Osteoblast (primary cell): ENCODE results near the gene XYLT2. TPM values are rescaled to one million over a fixed set of nuclear protein-coding genes. Genes with fewer than 3 reads are reported as not detected.
"Not testable (repeated sequence)": the region's sequence is repeated elsewhere in the genome, so short reads cannot be mapped to it uniquely, and the experiment has no call there.

ENCODE experiments used
- DNase-seq: peaks from one replicate; pipeline ENCODE4 v3.0.0; 2011; ENCODE audit warnings: low spot score, mixed read lengths; ENCODE audit not compliant: insufficient read length; ENCODE audit errors: missing footprints
- H2AFZ ChIP-seq: 2 replicates; pipeline ENCODE4 v1.6.0; 2011; ENCODE audit warnings: mild to moderate bottlenecking, low read length
- H3K27ac ChIP-seq: 2 replicates; pipeline ENCODE4 v1.5.1; 2011; ENCODE audit warnings: mild to moderate bottlenecking, low read depth, low read length, moderate library complexity
- H3K27me3 ChIP-seq: 2 replicates; pipeline ENCODE4 v1.6.0; 2012; ENCODE audit warnings: mild to moderate bottlenecking, control low read depth, inconsistent platforms, low read length, moderate library complexity; ENCODE audit not compliant: insufficient read depth
- H3K36me3 ChIP-seq: 2 replicates; pipeline ENCODE4 v1.5.1; 2011; ENCODE audit warnings: mild to moderate bottlenecking, low read length, control low read depth, moderate library complexity; ENCODE audit not compliant: insufficient read depth
- H3K4me1 ChIP-seq: 2 replicates; pipeline ENCODE4 v1.5.1; 2011; ENCODE audit warnings: mild to moderate bottlenecking, low read length, control low read depth, moderate library complexity; ENCODE audit not compliant: insufficient read depth
- H3K4me2 ChIP-seq: 2 replicates; pipeline ENCODE4 v1.6.0; 2011; ENCODE audit warnings: mild to moderate bottlenecking, low read length; ENCODE audit not compliant: insufficient read depth
- H3K4me3 ChIP-seq: fragments of 200-600 bp; sonication (generic); 3 replicates; pipeline ENCODE4 v1.5.1; 2012; ENCODE audit warnings: mild to moderate bottlenecking, low read length, inconsistent platforms; ENCODE audit not compliant: insufficient read depth
- H3K79me2 ChIP-seq: 2 replicates; pipeline ENCODE4 v1.6.0; 2012; ENCODE audit warnings: mild to moderate bottlenecking, low read length, control low read depth, inconsistent platforms; ENCODE audit not compliant: insufficient read depth
- H3K9me3 ChIP-seq: 2 replicates; pipeline ENCODE4 v1.5.1; 2011; ENCODE audit warnings: low read depth, low read length, control low read depth
- H4K20me1 ChIP-seq: 2 replicates; pipeline ENCODE4 v1.6.0; 2012; ENCODE audit warnings: mild to moderate bottlenecking, low read length, control low read depth; ENCODE audit not compliant: insufficient read depth
- CTCF ChIP-seq: IDR thresholded peaks from 2 replicates; pipeline ENCODE4 v1.5.1; 2011; ENCODE audit warnings: mild to moderate bottlenecking, low read depth, low read length, moderate library complexity; ENCODE audit errors: extremely low read depth
- total RNA-seq: library from RNA; depleted of rRNA; stranded (reverse); fragments of >200 nt; gene quantifications from 2 replicates; pipeline ENCODE4 v1.2.3, GENCODE V29; 2012

XYLT2 gene
- total RNA-seq, 1 donor: 40.5 TPM

GRCh38 chr17:50333291-50334057, 12.5 kb upstream of the XYLT2 start:
- not testable (repeated sequence) for H3K36me3 ChIP-seq, H3K79me2 ChIP-seq, H2AFZ ChIP-seq, H4K20me1 ChIP-seq, H3K9me3 ChIP-seq, DNase-seq, H3K4me3 ChIP-seq, H3K27ac ChIP-seq, H3K27me3 ChIP-seq
- peak; percentile 15 for TF ChIP-seq CTCF
- Histone ChIP-seq H3K4me1 (peaks cover 21% of the 10 kb centered on the region), H3K4me2 (peak overlapping the region; percentile 29)

- Histone ChIP-seq H2AFZ (no peak overlapping the region), H3K9me3 (no peaks in the 10 kb centered on the region), H3K4me3 (no peak overlapping the region), H3K27ac (no peak overlapping the region), H3K36me3 (no peaks in the 10 kb centered on the region), H3K79me2 (no peaks in the 10 kb centered on the region), H3K4me1 (peaks cover 5% of the 10 kb centered on the region), H4K20me1 (no peaks in the 10 kb centered on the region), H3K27me3 (no peaks in the 10 kb centered on the region), H3K4me2 (no peak overlapping the region)
- TF ChIP-seq CTCF: no peak
- no peak for DNase-seq
Measured at GRCh38 chr17:50337956-50338355, 8.0 kb upstream of the XYLT2 start.

- DNase-seq: no peak
- Histone ChIP-seq H3K27ac (no peak overlapping the region), H3K9me3 (no peaks in the 10 kb centered on the region), H3K4me2 (no peak overlapping the region), H2AFZ (no peak overlapping the region), H4K20me1 (no peaks in the 10 kb centered on the region), H3K4me3 (no peak overlapping the region), H3K79me2 (no peaks in the 10 kb centered on the region), H3K4me1 (peaks cover 1% of the 10 kb centered on the region), H3K27me3 (no peaks in the 10 kb centered on the region), H3K36me3 (no peaks in the 10 kb centered on the region)
- TF ChIP-seq CTCF: no peak
Measured at GRCh38 chr17:50338645-50339044, 7.3 kb upstream of the XYLT2 start.

GRCh38 chr17:50339381-50339780, 6.5 kb upstream of the XYLT2 start:
- Histone ChIP-seq H3K27ac (no peak overlapping the region), H3K79me2 (no peaks in the 10 kb centered on the region), H4K20me1 (no peaks in the 10 kb centered on the region), H2AFZ (no peak overlapping the region), H3K36me3 (no peaks in the 10 kb centered on the region), H3K4me2 (no peak overlapping the region), H3K4me3 (no peak overlapping the region), H3K27me3 (no peaks in the 10 kb centered on the region), H3K4me1 (no peaks in the 10 kb centered on the region), H3K9me3 (no peaks in the 10 kb centered on the region)
- DNase-seq: no peak
- no peak for TF ChIP-seq CTCF
